NCI-H446 treated with DMSO at 0.1 percent for 48 hours (cell line): ENCODE results near the gene PRRG4.
"Not testable (repeated sequence)": the region's sequence is repeated elsewhere in the genome, so short reads cannot be mapped to it uniquely, and the experiment has no call there.

ENCODE experiments used
- DNase-seq: peaks from one replicate; lab custom pipeline; 2025; lab: John Stamatoyannopoulos, UW

Gene PRRG4

GRCh38 chr11:32829680-32830412 is at the start of gene PRRG4:
PRRG4 (plus strand) TSS chr11:32829927; CDS start chr11:32830530, 603 bp downstream.
- no peak for DNase-seq

DNA sequence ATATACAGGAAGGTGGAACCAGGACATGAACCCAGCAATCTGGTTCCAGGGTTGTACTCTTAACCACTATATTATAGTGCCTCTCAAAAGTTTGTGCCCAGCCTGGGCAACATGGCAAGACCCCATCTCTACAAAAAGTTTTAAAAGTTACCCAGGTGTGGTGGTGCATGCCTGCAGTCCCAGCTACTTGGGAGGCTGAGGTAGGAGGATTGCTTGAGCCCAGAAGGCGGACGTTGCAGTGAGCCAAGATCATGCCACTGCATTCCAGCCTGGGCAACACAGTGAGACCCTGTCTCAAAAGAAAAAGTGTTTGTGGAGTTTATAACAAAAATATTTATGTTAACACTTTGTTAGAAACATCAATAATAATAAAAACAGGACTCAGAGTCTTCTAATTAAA is 48.9 kb upstream of the PRRG4 start:
- DNase-seq: not testable (repeated sequence)

DNA sequence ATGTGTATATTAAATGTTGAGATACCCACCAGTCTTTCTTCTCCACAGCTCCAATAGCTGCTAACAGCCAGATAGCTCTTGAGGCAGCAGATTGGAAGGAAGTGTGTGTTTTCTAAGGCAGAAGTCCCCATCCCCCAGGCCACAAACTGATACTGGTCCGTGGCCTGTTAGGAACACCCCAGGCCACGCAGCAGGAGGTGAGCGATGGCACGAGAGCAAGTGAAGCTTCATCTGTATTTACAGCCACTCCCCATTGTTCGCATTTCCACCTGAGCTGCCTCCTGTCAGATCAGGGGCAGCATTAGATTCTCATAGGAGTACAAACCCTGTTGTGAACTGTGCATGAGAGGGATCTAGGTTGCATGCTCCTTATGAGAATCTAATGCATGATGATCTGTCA is 48.0 kb upstream of the PRRG4 start:
- DNase-seq: no peak

DNA sequence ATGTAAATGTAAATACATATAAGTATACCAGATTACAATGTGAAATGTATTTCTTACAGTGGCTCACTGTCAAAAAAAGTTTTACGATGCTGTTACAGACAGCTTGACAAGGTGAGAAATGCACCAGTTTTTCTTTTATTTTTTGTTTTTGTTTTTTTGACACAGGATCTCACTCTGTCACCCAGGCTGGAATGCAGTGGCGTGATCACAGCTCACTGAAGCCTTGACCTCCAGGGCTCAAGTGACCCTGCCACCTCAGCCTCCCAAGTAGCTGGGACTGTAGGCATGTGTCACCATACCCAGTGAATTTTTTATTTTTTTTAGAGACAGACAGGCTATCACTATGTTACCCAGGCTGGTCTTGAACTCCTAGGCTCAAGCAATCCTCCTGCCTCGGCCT is 44.5 kb upstream of the PRRG4 start:
- DNase-seq: no peak

DNA sequence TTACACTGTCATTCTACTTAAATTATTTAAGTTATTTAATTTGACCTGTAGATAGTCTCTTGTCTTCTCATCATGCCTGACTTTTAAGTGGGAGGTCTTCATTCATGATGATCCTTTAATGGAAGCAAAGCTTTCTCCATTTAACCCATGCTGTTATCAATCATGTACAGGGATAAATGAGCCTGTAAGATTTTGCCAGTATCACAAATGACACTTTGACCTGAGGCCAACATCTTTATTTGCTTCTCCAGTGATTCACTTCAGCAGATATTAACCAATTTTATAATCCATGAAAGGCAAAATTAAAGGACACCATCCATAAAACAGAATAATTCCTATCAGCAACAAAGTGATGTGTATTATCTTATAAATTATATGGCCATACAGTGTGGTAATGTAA is 42.9 kb upstream of the PRRG4 start:
- DNase-seq: no peak

DNA sequence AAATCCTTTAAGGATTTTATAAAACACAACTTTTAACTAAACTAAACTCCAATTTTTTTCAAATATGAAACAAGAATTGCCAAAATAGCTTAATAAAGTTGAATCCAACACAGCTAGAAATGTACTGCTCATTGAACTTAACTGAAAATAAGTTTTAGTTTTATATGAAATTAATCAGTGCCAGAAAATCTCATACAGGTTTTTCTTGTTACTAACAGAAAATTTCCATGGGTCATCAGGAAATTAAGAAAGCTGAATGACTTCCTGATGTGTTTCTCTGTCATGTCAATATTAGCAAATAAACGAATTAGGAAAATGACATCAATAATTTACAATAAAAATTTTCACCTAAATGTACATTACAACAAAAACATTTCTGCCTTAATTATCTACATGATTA is 38.8 kb upstream of the PRRG4 start:
- DNase-seq: no peak

- no peak for DNase-seq
These were observed 37.4 kb upstream of the PRRG4 start for GRCh38 chr11:32792111-32792947.

- DNase-seq: peak; percentile 3
These were observed 36.7 kb upstream of the PRRG4 start for GRCh38 chr11:32792948-32793475.

GRCh38 chr11:32794439-32794838 is 35.3 kb upstream of the PRRG4 start, which contains the start of gene CCDC73:
CCDC73 (minus strand) TSS chr11:32794662; CDS start chr11:32760243, 34,419 bp downstream.
- DNase-seq: no peak

GRCh38 chr11:32796425-32796824 is 33.3 kb upstream of the PRRG4 start:
- no peak for DNase-seq

DNA sequence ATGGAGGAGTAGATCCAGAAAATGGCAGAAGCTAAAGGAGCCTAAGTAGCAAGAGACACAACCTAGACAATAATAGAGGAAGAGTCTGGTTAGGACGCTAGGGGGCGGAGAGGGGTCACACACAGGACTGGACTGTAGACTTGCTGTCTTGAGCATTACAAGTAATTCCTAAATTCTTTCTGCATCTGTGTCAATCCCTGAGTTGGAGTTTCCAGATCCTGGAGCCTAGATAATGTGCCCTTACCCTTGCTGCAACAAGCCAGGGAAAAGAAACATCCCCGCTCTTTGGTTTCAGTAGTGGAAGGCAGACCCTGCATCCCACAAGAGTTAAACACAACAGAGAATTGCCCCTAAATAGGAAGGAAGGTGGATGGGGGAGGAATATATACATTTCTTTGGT is 20.4 kb upstream of the PRRG4 start:
- peak; percentile 40 for DNase-seq

GRCh38 chr11:32817181-32817851 is 12.4 kb upstream of the PRRG4 start:
- DNase-seq: no peak

- no peak for DNase-seq
These were observed 11.9 kb upstream of the PRRG4 start for GRCh38 chr11:32817852-32818183.

GRCh38 chr11:32819187-32819586 is 10.5 kb upstream of the PRRG4 start:
- DNase-seq: no peak

GRCh38 chr11:32820497-32820896 is 9.2 kb upstream of the PRRG4 start:
- no peak for DNase-seq

- no peak for DNase-seq
These were observed 8.2 kb upstream of the PRRG4 start for GRCh38 chr11:32821517-32821916.

DNA sequence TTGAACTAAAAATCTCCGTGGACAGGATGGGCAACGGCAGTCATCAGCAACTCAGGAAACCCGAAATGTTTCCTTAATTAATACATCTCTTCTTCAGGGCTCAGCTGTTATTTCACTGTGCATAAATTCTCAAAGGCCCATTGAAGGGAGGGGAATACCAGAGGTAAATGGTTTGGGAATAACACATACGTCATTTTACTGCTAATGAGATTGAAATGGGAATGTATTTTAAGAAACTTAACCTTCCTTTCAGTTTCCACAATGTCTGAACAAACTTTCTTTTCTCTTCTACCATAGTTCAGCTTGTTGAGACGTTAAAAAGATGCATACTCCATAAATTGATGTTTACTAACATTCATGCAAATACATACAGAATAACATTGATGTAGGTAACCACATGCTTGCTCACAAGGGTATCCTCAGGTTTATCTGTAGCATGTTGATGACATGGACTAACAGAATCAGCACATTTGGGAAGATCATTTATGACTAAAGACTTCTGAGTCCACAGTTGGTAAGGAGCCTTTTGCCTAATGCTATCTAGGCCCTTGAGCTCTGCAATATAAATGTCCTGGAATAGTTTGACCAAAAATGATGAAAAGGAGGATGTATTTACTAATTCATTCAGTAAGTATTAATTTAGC is 7.7 kb upstream of the PRRG4 start:
- no peak for DNase-seq

DNA sequence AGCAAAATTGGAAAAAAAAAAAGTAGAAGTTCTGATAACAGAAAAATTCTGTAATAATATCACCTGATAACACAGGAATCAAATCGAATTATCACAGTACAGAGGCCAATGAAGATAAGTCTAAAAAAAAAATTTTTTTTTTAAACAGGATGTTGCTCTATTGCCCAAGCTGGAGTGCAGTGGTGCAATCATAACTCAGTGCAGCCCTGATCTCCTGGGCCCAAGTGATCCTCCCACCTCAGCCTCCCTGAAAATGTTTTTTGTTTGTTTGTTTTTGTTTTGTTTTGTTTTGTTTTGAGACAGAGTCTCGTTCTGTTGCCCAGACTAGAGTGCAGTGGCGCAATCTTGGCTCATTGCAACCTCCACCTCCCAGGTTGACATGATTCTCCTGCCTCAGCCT is 6.1 kb upstream of the PRRG4 start:
- not testable (repeated sequence) for DNase-seq

DNA sequence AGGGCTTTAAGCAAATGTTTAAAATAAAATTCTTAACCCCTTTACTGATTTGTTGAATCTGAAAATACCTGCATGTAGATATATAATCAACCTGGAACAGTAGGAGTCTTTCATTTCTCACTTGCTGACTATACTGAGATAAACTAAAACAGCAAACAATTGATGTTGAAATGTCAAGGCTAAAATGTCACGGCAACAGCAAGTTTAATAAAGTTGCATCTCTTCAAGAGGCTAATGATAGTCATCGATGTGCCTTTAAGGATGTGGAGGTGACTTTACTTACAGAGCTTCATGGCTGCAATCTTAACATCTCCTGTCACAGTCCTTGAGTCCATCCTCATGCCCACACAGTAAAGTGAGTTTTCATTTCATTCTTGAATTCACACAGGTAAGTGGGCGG is 3.6 kb upstream of the PRRG4 start:
- no peak for DNase-seq

GRCh38 chr11:32827276-32827675 is 2.5 kb upstream of the PRRG4 start:
- no peak for DNase-seq

GRCh38 chr11:32829157-32829679 is 509 bp upstream of the PRRG4 start:
- no peak for DNase-seq

DNA sequence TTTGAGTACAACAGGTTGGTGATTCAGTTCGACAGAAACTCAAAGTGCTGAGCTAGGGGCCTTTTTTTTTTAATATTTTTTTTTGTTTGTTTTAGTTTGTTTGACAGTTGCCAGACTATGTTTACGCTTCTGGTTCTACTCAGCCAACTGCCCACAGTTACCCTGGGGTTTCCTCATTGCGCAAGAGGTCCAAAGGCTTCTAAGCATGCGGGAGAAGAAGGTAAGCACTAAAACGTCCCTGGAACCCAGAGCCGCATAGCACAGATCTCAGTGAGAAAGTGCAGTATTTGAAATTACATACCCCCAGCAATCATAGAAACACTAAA is 649 bp downstream of the PRRG4 start:
- no peak for DNase-seq
